K562 (cell line): ENCODE data around the gene GNB2. TPM values are rescaled to one million over a fixed set of nuclear protein-coding genes. Genes with fewer than 3 reads are reported as not detected.

Experiments used
- ATAC-seq: fragments of 200-7000 bp; cut with Tn5 transposase; 3 replicates; pipeline ENCODE4 v1.9.1; 2020; ENCODE audit warnings: moderate library complexity
- BruUV-seq: library from RNA; stranded (reverse); fragments of 400-500 nt; replicated peaks from 2 replicates; lab custom pipeline; 2021; lab: Mats Ljungman, UMichigan
- CTCF ChIA-PET: fragments of 300-600 bp; formaldehyde crosslinking; extraction: SDS; loops from one replicate; lab custom pipeline; 2021; ENCODE audit warnings: low intra/inter-chr PET ratio; lab: Yijun Ruan, JAX
- POLR2A ChIA-PET: fragments of 300-600, 350-650 bp; sonication (Branson Sonifier 250); formaldehyde crosslinking; extraction: SDS; loops from one replicate; lab custom pipeline; 2021; ENCODE audit warnings: antibody characterized with exemption, inconsistent platforms; lab: Yijun Ruan, JAX
- DNase-seq, 4 experiments: peaks; one replicate each; pipeline versions ENCODE4 v3.0.0 to v3.0.0-alpha.2; 2011 to 2018; ENCODE audit warnings: low spot score in 3 of 4, mixed read lengths in 3 of 4; ENCODE audit errors: extremely low read depth in 1 of 4
- FAIRE-seq: peaks from 2 replicates; lab custom pipeline; 2011; peaks lifted over from hg19 to GRCh38; lab: Jason Lieb, UNC
- H2AFZ ChIP-seq: 2 replicates; pipeline ENCODE4 v1.6.0; 2011; ENCODE audit warnings: low read depth, low read length, control low read depth, inconsistent platforms
- H3K27ac ChIP-seq: fragments of 200-600 bp; 3 replicates; pipeline ENCODE4 v1.8.0; 2011; ENCODE audit warnings: low read depth, mild to moderate bottlenecking, control low read depth, inconsistent platforms, low read length, moderate library complexity, mixed read lengths; ENCODE audit errors: extremely low read depth
- H3K27me3 ChIP-seq, 2 experiments: fragments of 300-600 bp in 1 of 2; 2 replicates in 1 of 2; 3 replicates in 1 of 2; pipeline versions ENCODE4 v1.6.0 to v1.8.0; 2011; ENCODE audit warnings: inconsistent platforms in 2 of 2, low read length in 2 of 2, mild to moderate bottlenecking in 1 of 2, mixed read lengths in 1 of 2, moderate library complexity in 1 of 2; ENCODE audit not compliant: control insufficient read depth in 2 of 2, insufficient read depth in 2 of 2
- H3K36me3 ChIP-seq: fragments of 300-600 bp; 3 replicates; pipeline ENCODE4 v1.8.0; 2011; ENCODE audit warnings: mild to moderate bottlenecking, low read length, inconsistent platforms; ENCODE audit not compliant: control insufficient read depth, insufficient read depth
- H3K4me1 ChIP-seq, 2 experiments: fragments of 200-600 bp in 1 of 2; replicated peaks in 1 of 2; 2 replicates in 1 of 2; 3 replicates in 1 of 2; pipeline versions ENCODE4 v1.5.1 to v1.8.0; 2011; ENCODE audit warnings: inconsistent platforms in 2 of 2, low read length in 2 of 2, mild to moderate bottlenecking in 1 of 2, mixed read lengths in 1 of 2, moderate library complexity in 1 of 2; ENCODE audit not compliant: control insufficient read depth in 2 of 2, insufficient read depth in 2 of 2
- H3K4me2 ChIP-seq: 2 replicates; pipeline ENCODE4 v1.6.1; 2011; ENCODE audit warnings: low read length, control low read depth, inconsistent platforms, mixed read lengths; ENCODE audit not compliant: insufficient read depth
- H3K4me3 ChIP-seq: fragments of 200-600 bp; sonication (generic), shearing (Covaris generic); 2 replicates; pipeline ENCODE4 v1.5.1; 2016; ENCODE audit warnings: control low read depth, inconsistent platforms
- H3K79me2 ChIP-seq: fragments of 200-600 bp; 3 replicates; pipeline ENCODE4 v1.8.0; 2011; ENCODE audit warnings: low read length, inconsistent platforms; ENCODE audit not compliant: control insufficient read depth, insufficient read depth
- H3K9ac ChIP-seq, 2 experiments: 2 replicates each; pipeline versions ENCODE4 v1.6.0 to v1.6.1; 2011; ENCODE audit warnings: low read depth in 2 of 2, low read length in 2 of 2, control low read depth in 1 of 2, inconsistent platforms in 1 of 2, mild to moderate bottlenecking in 1 of 2, mixed read lengths in 1 of 2; ENCODE audit not compliant: insufficient read depth in 1 of 2
- H3K9me1 ChIP-seq: one replicate; pipeline ENCODE4 v1.6.0; 2011; ENCODE audit warnings: inconsistent platforms, mild to moderate bottlenecking, low read length, moderate library complexity; ENCODE audit not compliant: control insufficient read depth, insufficient read depth
- H3K9me3 ChIP-seq: replicated peaks from 2 replicates; pipeline ENCODE4 v1.5.1; 2011; ENCODE audit warnings: low read depth, low read length, inconsistent platforms; ENCODE audit not compliant: control insufficient read depth, insufficient read depth
- H4K20me1 ChIP-seq: replicated peaks from 2 replicates; pipeline ENCODE4 v1.6.1; 2011; ENCODE audit warnings: low read length, inconsistent platforms, mixed read lengths; ENCODE audit not compliant: control insufficient read depth, insufficient read depth
- CC2D1A ChIP-seq: fragments of 450-650 bp; IDR thresholded peaks from 2 replicates; pipeline ENCODE4 v1.6.1; 2017; ENCODE audit warnings: mild to moderate bottlenecking
- FOXP1 ChIP-seq: sonication (generic); formaldehyde crosslinking; IDR thresholded peaks from 2 replicates; pipeline ENCODE4 v1.8.0; 2022; ENCODE audit warnings: mild to moderate bottlenecking, missing genetic modification reagents
- GATAD2B ChIP-seq: fragments of 450-650 bp; IDR thresholded peaks from 2 replicates; pipeline ENCODE4 v1.6.1; 2017; ENCODE audit warnings: mild to moderate bottlenecking, borderline replicate concordance
- HMG20B ChIP-seq: fragments of 250-450 bp; sonication (Bioruptor Pico); IDR thresholded peaks from 2 replicates; pipeline ENCODE4 v1.5.0; 2021; ENCODE audit warnings: mild to moderate bottlenecking
- MYNN ChIP-seq, 2 experiments: sonication (generic); formaldehyde crosslinking in 1 of 2; IDR thresholded peaks; 2 replicates each; pipeline versions ENCODE4 v1.5.0 to v1.6.1; 2016 to 2020; ENCODE audit warnings: antibody characterized with exemption in 1 of 2, missing genetic modification reagents in 1 of 2
- POLR2B ChIP-seq: fragments of 450-650 bp; IDR thresholded peaks from 2 replicates; pipeline ENCODE4 v1.6.1; 2018; ENCODE audit warnings: low read depth; ENCODE audit not compliant: partially characterized antibody
- POLR2H ChIP-seq: IDR thresholded peaks from 2 replicates; pipeline ENCODE4 v1.6.1; 2016; ENCODE audit warnings: missing genetic modification characterization, low read depth, mild to moderate bottlenecking, control low read depth, missing compliant biosample characterization, moderate library complexity
- TRIM28 ChIP-seq: fragments of 450-650 bp; IDR thresholded peaks from 2 replicates; pipeline ENCODE4 v1.6.1; 2017
- ZNF384 ChIP-seq: IDR thresholded peaks from 2 replicates; pipeline ENCODE4 v1.6.1; 2012; ENCODE audit warnings: low read depth, low read length, improper control_type of control experiment
- WGBS: fragments of 100-300 bp; shearing (Covaris generic); methylation state at CpG from one replicate; pipeline ENCODE4 v1.1.6; 2016; ENCODE audit warnings: low coverage, mixed read lengths; ENCODE audit not compliant: insufficient coverage; ENCODE audit errors: missing lambda C conversion rate; 5-methylcytosine and 5-hydroxymethylcytosine counted together
- in situ Hi-C: fragments of 300-500 bp; cut with MboI; formaldehyde crosslinking; loops from 4 replicates; pipeline ENCODE4 v1.15.0; 2018; ENCODE audit warnings: inconsistent platforms, mixed read lengths
- intact Hi-C: fragments of 100-400 bp; cut with micrococcal nuclease; formaldehyde crosslinking; loops from 2 replicates; pipeline ENCODE4 v1.14.2; 2022
- polyA plus RNA-seq, 8 experiments: library from polyadenylated mRNA; depleted of rRNA in 4 of 8; stranded (reverse) in 5 of 8; unstranded in 3 of 8; fragments of >200 nt; fragmentation: Nextera tagmentation in 2 of 8; fragmentation: Illumina TruSeq in 1 of 8; extraction: Ambion mirVana in 2 of 8; extraction: Trizol in 1 of 8; gene quantifications; 2 replicates each; pipeline versions ENCODE4 v1.2.1 to v1.2.3, GENCODE V29; 2011 to 2014; ENCODE audit warnings: inconsistent platforms in 1 of 8, missing spikeins in 1 of 8
- total RNA-seq, 7 experiments: library from RNA; depleted of rRNA in 6 of 7; stranded (reverse); fragments of >200 nt in 6 of 7; fragmentation: Illumina TruSeq in 2 of 7; extraction: Trizol in 2 of 7; gene quantifications; 2 replicates each; pipeline versions ENCODE4 v1.2.1 to v1.2.3, GENCODE V29; 2011 to 2021; ENCODE audit warnings: low replicate concordance in 1 of 7
- TF ChIP-seq, protein P1 (sequence below): fragments of 250-450 bp; sonication (Bioruptor Pico); IDR thresholded peaks from 2 replicates; pipeline ENCODE4 v1.4.0; 2020; ENCODE audit warnings: mild to moderate bottlenecking, moderate library complexity
- TF ChIP-seq, protein P2 (sequence below): fragments of 250-450 bp; sonication (Bioruptor Pico); IDR thresholded peaks from 2 replicates; pipeline ENCODE4 v1.8.0; 2021; ENCODE audit warnings: mild to moderate bottlenecking, moderate library complexity
- TF ChIP-seq, protein P3 (sequence below): sonication (generic); formaldehyde crosslinking; IDR thresholded peaks from 2 replicates; pipeline ENCODE4 v1.8.1; 2022; ENCODE audit warnings: missing genetic modification reagents
- TF ChIP-seq, protein P4 (sequence below): fragments of 200-800 bp; sonication (Bioruptor generic); IDR thresholded peaks from 2 replicates; pipeline ENCODE4 v1.6.1; 2017; ENCODE audit warnings: missing genetic modification characterization, missing compliant biosample characterization
- TF ChIP-seq, protein P5 (sequence below): fragments of 250-450 bp; sonication (Bioruptor Pico); IDR thresholded peaks from 2 replicates; pipeline ENCODE4 v1.8.0; 2021; ENCODE audit warnings: moderate library complexity, mild to moderate bottlenecking, inconsistent platforms

GNB2 gene
- total and polyA plus RNA-seq, 9 of the 15 experiments (the other 6 are each of a cell fraction or from before 2014, with no cell fraction given): 0.65 to 320 (median 104) TPM

DNA sequence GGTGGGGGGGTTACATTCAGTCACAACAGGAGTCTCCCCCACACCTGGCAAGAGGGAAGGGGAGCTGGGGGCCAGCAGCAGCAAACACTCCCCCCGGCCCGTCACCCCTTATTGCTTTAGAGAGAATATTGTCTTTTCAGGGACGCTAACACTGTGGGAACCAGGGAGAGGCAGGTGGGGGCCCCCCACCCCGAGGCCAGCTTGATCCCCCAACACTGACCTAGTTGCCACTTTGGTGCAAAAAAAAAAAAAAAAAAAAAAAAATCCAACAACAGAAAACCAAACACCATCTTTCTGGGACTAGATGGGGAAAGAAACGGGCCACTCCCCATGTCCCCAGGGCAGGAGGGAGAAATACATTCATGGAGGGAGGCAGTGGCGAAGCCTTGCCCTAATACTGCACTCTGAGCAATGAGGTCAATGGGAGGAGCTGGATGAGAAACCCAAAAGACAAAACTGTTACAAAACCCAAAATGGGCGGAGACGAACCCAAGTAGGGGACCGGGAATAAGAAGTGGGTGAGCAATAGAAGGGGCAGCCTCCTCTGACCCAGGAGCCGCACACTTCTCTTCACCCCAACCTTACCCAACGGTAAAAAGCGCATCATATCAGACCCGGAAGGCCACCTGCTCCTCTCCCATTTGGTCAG is 6.5 kb downstream of the GNB2 start:
- ATAC-seq: peak; percentile 13
- in situ Hi-C loops (no loop called here), intact Hi-C loops (no loop called here)
- Histone ChIP-seq H3K9me1 (no peaks in the 10 kb centered on the region), H3K79me2 (peaks cover 32% of the 10 kb centered on the region), H3K36me3 (peaks cover 88% of the 10 kb centered on the region; the same call in 2 of the 3 replicates), H3K27ac (no peak overlapping the region), H2AFZ (no peak overlapping the region), H3K4me2 (no peak overlapping the region), H3K27me3 (no peaks in the 10 kb centered on the region), H3K9me3 (no peaks in the 10 kb centered on the region), H3K4me3 (no peak overlapping the region), H3K4me1 (peaks cover 4 to 91% of the 10 kb centered on the region in 2 experiments), H4K20me1 (peaks cover 22% of the 10 kb centered on the region; the same call in 1 of the 2 replicates), H3K9ac (peak overlapping the region in 1 of 2 experiments; percentile 76; a peak in 1 of 4 replicates)
- FAIRE-seq: peak; percentile 72
- peak in 3 of 4 experiments; percentile 15 to 49 (median 34) for DNase-seq
- ChIA-PET CTCF (no interaction called here), POLR2A (interaction anchor here (0.6 to 2.4 kb wide), 15 partner anchors 9 to 210 kb away, joined by 3 to 16 read pairs (median 4); partner anchors contain the start of genes MOSPD3 and UFSP1)
- no TSS peak for BruUV-seq
- WGBS: 59% methylated on average over 10 of the region's 13 CpGs
- TF ChIP-seq HMG20B (CRISPR knock-in tag) (no peak), POLR2H (tag) (no peak), ZNF384 (0 out of 2 replicates have a peak, but pooled peaks have one; percentile 16), MYNN (IDR thresholded peaks at IDR 0.05) (peak; percentile 54; the same call in 1 of the 2 replicates), MYNN (CRISPR knock-in tag; IDR thresholded peaks at IDR 0.05) (no peak), POLR2B (peak; percentile 48), TRIM28 (no peak), CC2D1A (no peak), FOXP1 (CRISPR knock-in tag) (no peak), GATAD2B (no peak)
- TF ChIP-seq, protein P1, sequence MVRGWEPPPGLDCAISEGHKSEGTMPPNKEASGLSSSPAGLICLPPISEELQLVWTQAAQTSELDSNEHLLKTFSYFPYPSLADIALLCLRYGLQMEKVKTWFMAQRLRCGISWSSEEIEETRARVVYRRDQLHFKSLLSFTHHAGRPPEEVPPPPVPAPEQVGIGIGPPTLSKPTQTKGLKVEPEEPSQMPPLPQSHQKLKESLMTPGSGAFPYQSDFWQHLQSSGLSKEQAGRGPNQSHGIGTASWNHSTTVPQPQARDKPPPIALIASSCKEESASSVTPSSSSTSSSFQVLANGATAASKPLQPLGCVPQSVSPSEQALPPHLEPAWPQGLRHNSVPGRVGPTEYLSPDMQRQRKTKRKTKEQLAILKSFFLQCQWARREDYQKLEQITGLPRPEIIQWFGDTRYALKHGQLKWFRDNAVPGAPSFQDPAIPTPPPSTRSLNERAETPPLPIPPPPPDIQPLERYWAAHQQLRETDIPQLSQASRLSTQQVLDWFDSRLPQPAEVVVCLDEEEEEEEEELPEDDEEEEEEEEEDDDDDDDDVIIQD (CRISPR knock-in tag): no peak
- TF ChIP-seq, protein P2, sequence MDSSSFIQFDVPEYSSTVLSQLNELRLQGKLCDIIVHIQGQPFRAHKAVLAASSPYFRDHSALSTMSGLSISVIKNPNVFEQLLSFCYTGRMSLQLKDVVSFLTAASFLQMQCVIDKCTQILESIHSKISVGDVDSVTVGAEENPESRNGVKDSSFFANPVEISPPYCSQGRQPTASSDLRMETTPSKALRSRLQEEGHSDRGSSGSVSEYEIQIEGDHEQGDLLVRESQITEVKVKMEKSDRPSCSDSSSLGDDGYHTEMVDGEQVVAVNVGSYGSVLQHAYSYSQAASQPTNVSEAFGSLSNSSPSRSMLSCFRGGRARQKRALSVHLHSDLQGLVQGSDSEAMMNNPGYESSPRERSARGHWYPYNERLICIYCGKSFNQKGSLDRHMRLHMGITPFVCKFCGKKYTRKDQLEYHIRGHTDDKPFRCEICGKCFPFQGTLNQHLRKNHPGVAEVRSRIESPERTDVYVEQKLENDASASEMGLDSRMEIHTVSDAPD: no peak
- TF ChIP-seq, protein P3, sequence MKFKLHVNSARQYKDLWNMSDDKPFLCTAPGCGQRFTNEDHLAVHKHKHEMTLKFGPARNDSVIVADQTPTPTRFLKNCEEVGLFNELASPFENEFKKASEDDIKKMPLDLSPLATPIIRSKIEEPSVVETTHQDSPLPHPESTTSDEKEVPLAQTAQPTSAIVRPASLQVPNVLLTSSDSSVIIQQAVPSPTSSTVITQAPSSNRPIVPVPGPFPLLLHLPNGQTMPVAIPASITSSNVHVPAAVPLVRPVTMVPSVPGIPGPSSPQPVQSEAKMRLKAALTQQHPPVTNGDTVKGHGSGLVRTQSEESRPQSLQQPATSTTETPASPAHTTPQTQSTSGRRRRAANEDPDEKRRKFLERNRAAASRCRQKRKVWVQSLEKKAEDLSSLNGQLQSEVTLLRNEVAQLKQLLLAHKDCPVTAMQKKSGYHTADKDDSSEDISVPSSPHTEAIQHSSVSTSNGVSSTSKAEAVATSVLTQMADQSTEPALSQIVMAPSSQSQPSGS (CRISPR knock-in tag): no peak
- TF ChIP-seq, protein P4, sequence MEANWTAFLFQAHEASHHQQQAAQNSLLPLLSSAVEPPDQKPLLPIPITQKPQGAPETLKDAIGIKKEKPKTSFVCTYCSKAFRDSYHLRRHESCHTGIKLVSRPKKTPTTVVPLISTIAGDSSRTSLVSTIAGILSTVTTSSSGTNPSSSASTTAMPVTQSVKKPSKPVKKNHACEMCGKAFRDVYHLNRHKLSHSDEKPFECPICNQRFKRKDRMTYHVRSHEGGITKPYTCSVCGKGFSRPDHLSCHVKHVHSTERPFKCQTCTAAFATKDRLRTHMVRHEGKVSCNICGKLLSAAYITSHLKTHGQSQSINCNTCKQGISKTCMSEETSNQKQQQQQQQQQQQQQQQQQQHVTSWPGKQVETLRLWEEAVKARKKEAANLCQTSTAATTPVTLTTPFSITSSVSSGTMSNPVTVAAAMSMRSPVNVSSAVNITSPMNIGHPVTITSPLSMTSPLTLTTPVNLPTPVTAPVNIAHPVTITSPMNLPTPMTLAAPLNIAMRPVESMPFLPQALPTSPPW (CRISPR knock-in tag): peak; percentile 22
- TF ChIP-seq, protein P5, sequence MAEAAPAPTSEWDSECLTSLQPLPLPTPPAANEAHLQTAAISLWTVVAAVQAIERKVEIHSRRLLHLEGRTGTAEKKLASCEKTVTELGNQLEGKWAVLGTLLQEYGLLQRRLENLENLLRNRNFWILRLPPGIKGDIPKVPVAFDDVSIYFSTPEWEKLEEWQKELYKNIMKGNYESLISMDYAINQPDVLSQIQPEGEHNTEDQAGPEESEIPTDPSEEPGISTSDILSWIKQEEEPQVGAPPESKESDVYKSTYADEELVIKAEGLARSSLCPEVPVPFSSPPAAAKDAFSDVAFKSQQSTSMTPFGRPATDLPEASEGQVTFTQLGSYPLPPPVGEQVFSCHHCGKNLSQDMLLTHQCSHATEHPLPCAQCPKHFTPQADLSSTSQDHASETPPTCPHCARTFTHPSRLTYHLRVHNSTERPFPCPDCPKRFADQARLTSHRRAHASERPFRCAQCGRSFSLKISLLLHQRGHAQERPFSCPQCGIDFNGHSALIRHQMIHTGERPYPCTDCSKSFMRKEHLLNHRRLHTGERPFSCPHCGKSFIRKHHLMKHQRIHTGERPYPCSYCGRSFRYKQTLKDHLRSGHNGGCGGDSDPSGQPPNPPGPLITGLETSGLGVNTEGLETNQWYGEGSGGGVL (CRISPR knock-in tag): no peak
